CD4-positive, alpha-beta T cell treated with Interleukin-1 beta for 1 hour (primary cell): ENCODE data around the gene MAGEA4.
"Not testable (repeated sequence)": the region's sequence is repeated elsewhere in the genome, so short reads cannot be mapped to it uniquely, and the experiment has no call there.

Experiments
- DNase-seq, 2 donors: peaks; one replicate each; pipeline ENCODE4 v3.0.0-alpha.2; 2020 to 2022

Gene MAGEA4

GRCh38 chrX:151912780-151913179 is at the start of gene MAGEA4:
Gene MAGEA4, plus strand, starts transcription at chrX:151912889. Its CDS starts 10,776 bp downstream, at chrX:151923665.
- no peak for DNase-seq

DNA sequence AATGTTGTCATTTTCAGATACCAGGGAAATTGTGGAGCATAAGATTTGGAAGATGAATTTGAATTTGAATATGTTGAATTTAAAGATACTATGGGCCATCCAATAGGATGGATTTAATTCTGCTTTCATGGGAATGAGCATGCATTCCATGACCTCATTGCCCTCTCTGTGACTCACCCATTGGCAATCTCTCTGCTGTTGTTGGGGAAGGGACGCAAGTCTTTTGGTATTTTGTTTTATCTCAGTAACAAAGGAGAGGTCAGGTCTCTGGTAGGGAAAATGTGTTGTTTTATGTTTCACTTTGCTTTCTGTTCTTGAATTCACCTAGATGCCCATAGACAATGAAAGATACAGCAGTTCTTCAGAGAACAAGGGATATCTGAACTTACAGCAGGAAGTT is 42.1 kb upstream of the MAGEA4 start:
- no peak for DNase-seq

DNA sequence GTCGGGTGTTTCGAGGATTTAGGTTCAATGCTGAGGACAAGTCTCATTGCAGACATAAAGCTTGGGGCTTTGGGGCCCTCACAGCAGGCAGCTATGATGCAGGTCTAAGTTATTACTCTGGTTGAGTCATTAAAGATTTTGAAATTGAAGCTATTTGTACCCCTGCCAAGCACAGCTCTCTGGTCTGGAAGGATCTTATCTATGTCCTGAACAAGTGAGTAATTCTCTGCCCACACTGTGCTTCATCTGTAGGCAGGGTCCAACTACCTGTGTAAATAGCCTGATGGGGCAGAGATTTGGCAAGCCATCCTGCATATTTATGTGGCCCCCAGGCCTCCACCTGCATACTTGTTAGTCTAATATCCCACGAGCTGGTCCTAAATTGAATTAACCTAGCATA is 41.4 kb upstream of the MAGEA4 start:
- DNase-seq: no peak

DNA sequence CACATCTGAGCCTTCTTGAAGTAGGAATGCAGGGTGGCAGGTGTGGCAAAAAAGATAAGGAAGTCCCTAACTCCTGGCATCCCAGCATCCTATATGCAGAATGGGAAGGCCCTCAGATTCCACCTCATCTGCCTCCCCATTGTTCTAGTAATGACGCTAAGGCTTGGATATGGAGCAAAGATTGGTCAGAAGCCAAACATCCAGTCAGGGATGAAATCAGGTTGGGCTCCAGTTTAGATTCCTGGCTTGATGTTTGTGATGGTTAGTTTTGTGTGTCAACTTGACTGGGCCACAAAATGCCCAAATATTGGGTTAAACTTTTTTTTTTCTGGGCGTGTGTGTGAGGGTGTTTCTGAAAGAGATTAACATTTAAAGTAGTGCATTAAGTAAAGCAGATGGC is 39.6 kb upstream of the MAGEA4 start:
- no peak for DNase-seq

- DNase-seq: no peak
These were observed 37.2 kb upstream of the MAGEA4 start for GRCh38 chrX:151875270-151876026.

GRCh38 chrX:151878574-151878973 is 34.1 kb upstream of the MAGEA4 start:
- no peak for DNase-seq

DNA sequence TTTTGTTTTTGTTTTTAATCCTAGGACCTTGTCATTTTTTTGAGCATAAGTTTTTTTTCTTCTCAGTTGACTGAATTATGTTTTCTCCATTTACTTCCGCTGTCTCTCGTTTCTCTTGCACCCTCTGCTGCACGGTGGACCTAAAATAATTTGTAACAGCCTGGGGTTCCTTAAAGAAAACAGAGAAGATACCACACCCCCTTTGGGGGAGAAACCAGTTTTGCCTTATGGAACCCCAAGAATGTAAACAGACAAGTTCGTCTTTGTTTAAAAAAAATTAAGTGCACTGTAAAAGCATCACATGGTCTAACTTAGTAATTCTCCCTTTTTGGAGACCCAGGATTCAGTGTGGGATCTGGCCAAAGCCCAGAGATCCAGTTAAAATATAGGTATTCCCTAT is 32.8 kb upstream of the MAGEA4 start:
- DNase-seq: no peak

DNA sequence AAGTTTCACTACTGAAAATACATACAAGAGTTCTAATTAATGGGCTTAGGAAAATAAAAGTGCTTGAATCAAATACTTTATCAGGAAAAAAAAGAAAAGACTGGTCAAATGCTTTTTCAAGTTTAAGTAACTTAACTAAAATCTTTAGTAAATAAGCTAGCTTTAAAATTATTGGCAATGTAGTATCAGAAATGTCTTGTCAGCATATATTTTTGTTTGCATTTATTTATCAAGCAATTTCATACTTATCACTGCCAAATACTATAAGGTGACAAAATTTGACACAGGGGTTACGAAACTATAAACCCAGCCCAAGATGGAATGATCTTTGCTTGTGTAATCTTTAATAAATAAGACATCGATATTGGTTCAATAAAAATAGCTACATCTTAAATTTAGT is 31.8 kb upstream of the MAGEA4 start:
- no peak for DNase-seq

GRCh38 chrX:151889421-151889820 is 23.3 kb upstream of the MAGEA4 start:
- DNase-seq: no peak

DNA sequence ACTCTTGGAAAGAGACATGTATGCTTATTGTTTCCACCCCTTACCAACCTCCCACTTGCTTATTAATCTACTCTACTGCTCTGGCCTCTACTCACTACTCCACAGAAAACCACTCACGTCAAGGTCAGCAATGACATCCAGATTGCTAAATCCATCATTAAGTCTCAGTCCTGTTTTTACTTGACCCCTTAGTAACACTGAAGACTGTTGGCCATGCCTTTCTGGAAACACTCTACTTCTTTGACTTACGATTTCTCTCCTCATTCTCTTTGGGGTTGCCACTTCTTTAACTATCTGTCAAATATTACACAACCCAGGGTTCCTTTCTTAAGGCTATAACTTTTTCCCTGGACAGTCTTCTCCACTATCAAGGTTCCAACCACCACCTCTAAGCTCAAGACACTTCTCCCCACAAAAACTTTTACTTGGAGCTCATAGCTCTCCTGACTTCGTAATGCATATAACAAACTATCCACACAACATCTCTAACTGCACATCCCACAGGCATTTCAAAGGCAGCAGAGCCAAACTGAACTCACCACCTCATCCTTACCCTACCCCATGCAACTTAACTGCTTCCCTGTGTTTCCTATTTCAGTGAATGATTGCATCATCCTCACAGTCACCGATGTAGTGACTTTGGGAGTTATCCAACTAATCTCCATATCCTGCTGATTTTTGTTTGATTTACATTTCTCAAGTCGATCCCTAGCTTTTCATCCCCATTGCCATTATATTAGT is 15.8 kb upstream of the MAGEA4 start:
- no peak for DNase-seq

- DNase-seq: no peak
These were observed 13.1 kb upstream of the MAGEA4 start for GRCh38 chrX:151899622-151900021.

- DNase-seq: no peak
These were observed 10.9 kb upstream of the MAGEA4 start for GRCh38 chrX:151901826-151902225.

DNA sequence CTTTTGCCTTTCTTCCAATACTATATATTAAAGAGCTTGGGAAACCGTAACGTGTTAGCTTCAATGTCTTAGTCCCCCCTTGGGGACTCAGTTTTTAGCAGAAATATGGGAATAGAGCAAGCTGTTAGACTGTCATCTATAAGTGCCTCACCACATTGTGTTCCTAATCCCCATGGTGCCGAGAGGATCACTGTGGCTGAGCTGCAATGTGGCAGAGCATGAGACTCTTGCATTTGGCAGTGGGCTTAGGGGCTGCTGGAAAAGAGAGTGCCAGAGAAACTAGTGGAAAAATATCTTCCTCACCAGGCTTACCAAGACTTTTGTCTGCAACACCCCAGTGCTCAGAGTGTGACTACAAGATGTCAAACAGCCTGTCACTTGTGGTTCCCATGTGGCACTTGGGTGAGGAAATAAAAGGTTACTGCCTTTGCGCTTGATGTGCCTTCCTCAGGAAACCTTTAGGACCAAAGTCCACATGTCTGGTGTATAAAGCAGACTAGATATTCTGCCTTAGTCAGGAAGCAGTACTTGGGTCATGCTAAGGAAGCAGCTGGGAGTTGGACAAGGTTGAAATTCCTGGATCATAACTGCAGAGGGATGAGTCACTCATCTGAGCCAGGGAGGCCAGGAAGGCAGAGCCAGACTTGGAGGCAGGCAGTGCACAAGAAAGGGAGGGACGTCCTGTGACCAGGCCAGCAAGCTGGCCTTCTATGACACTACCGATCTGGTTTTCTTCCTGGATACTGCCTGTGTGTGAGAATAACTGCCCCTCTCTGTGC is 9.7 kb upstream of the MAGEA4 start:
- no peak for DNase-seq

GRCh38 chrX:151904989-151905388 is 7.7 kb upstream of the MAGEA4 start:
- no peak for DNase-seq

DNA sequence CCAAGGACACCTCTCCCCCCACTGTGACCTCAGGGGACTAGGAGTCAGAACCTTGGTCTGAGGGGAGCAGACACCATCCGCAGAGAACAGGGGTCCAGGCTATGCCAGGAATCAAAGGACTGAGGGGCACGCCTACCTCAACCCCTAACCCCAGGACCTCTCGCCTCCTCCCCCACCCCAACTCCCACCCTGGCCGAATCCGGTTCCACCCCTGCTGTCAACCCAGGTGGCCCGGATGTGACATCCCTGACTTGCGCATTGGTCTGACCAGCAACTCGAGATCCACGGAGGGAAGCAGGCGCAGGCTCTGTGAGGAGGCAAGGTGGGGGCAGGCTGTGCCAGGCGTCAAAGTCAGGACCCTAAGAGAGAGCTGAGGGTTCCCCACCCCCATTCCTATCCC is 468 bp upstream of the MAGEA4 start:
- no peak for DNase-seq

DNA sequence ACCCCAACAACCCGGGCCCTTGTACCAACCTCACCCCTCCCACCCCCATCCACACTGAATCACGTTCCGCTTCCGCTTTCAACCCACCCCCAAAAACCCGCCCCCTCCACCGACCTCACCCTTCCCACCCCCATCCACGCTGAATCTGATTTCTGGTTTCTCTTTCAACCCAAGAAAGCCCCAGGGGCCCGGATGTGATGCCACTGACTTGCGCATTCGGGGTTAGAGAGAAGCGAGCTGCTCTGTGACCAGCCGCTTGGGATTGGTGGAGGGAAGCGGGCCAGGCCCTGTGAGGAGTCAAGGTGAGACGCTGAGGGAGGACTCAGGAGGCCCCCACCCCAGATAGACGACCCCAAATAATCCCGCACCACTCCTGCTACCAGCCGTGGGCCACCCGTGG is 6.0 kb downstream of the MAGEA4 start:
- not testable (repeated sequence) for DNase-seq

GRCh38 chrX:151919610-151920009 is 6.9 kb downstream of the MAGEA4 start:
- DNase-seq: no peak

GRCh38 chrX:151920101-151920500 is 7.4 kb downstream of the MAGEA4 start:
- DNase-seq: no peak

GRCh38 chrX:151920530-151920929 is 7.8 kb downstream of the MAGEA4 start:
- DNase-seq: no peak

DNA sequence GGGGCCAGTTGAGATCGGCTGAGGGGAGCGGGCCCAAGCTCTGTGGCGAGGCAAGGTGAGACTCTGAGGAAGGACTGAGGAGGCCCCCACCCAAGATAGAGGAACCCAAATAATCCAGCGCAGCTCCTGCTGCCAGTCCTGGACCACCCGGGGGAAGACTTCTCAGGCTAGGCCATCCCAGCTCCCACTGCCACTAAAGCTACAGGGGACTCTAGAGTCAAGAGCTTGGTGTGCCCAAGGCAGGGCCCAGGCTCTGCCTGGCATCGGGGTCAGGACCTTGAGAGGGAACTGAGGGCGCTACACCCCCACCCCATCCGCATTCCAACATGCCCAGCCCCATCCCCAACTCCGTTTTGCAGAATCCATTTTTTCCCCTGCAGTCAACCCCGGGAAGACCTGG is 8.6 kb downstream of the MAGEA4 start:
- DNase-seq: no peak

GRCh38 chrX:151921866-151922265 is 9.2 kb downstream of the MAGEA4 start:
- no peak for DNase-seq

DNA sequence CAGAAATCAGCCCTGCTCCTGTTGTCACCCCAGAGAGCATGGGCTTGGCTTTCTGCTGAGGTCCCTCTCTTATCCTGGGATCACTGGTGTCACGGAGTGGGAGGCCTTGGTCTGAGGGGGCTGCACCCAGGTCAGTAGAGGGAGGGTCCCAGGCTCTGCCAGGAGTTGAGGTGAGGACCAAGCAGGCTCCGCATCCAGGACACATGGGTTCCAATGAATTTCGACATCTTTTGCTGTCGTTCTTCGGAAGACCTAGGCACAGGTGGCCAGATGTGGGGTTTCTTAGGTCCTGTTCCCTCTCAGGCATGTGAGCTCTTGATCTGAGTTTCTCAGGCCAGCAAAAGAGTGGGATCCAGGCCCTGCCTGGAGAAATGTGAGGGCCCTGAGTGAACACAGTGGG is 10.0 kb downstream of the MAGEA4 start:
- no peak for DNase-seq

DNA sequence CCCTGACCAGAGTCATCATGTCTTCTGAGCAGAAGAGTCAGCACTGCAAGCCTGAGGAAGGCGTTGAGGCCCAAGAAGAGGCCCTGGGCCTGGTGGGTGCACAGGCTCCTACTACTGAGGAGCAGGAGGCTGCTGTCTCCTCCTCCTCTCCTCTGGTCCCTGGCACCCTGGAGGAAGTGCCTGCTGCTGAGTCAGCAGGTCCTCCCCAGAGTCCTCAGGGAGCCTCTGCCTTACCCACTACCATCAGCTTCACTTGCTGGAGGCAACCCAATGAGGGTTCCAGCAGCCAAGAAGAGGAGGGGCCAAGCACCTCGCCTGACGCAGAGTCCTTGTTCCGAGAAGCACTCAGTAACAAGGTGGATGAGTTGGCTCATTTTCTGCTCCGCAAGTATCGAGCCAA is 11.0 kb downstream of the MAGEA4 start:
- DNase-seq: no peak

DNA sequence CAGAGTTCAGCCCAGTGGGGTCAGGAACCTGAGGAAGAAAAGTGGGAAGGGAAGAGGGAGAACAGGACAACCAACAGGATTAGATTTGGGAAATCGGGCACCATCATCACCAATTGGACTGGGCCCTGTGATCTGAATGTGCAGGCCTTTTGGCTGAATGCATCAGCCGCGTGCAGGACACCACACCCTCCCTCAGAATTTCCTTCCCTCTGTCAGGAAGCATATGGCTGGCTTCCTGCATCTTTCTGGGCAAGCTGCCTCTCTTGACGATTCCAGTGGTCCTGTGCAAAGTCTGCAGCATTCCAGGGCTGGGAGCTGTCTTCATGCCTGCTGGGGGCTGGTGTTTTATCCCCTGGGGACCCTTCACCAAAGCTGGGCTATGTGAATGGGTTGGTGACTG is 16.4 kb downstream of the MAGEA4 start:
- DNase-seq: no peak
